ENCODE results near the gene PRMT3. TPM values are rescaled to one million over a fixed set of nuclear protein-coding genes. Genes with fewer than 3 reads are reported as not detected.

The PRMT3 gene
- total and polyA plus RNA-seq, 2 of the 13 experiments (the other 11 are each of a cell fraction or from before 2014, with no cell fraction given) = 9.1 to 27.7 TPM

GRCh38 chr11:20453657-20454316 lies 66.3 kb downstream of the PRMT3 start:
- TF ChIP-seq AGO1 (IDR thresholded peaks at IDR 0.05; ENCODE audit: low read depth, low read length, poor library complexity, severe bottlenecking) (no peak), MAZ (IDR thresholded peaks at IDR 0.05; ENCODE audit: borderline replicate concordance, low read depth, low read length) (no peak), MAZ (CRISPR knock-in tag; IDR thresholded peaks at IDR 0.05; ENCODE audit: low read depth) (no peak), ZNF557 (CRISPR knock-in tag; IDR thresholded peaks at IDR 0.05) (no peak), ZNF281 (CRISPR knock-in tag; IDR thresholded peaks at IDR 0.05; ENCODE audit: borderline replicate concordance) (no peak), NR1H2 (CRISPR knock-in tag; IDR thresholded peaks at IDR 0.05; ENCODE audit: borderline replicate concordance, low read depth) (no peak), HOXA3 (CRISPR knock-in tag; IDR thresholded peaks at IDR 0.05) (no peak), ZNF639 (CRISPR knock-in tag; conservative IDR thresholded peaks at IDR 0.05) (no peak), ZFP37 (CRISPR knock-in tag; IDR thresholded peaks at IDR 0.05; ENCODE audit: borderline replicate concordance) (no peak), TBX2 (CRISPR knock-in tag; IDR thresholded peaks at IDR 0.05; ENCODE audit: borderline replicate concordance) (no peak), SUZ12 (IDR thresholded peaks at IDR 0.05; ENCODE audit: low read depth, low read length) (no peak), ZNF335 (CRISPR knock-in tag; IDR thresholded peaks at IDR 0.05) (no peak), CCDC6 (CRISPR knock-in tag; IDR thresholded peaks at IDR 0.05) (no peak), MTF2 (CRISPR knock-in tag; IDR thresholded peaks at IDR 0.05; ENCODE audit: borderline replicate concordance) (no peak), KDM4B (CRISPR knock-in tag; IDR thresholded peaks at IDR 0.05) (no peak), ZSCAN5A (CRISPR knock-in tag; IDR thresholded peaks at IDR 0.05; ENCODE audit: borderline replicate concordance) (no peak), ETV6 (CRISPR knock-in tag; conservative IDR thresholded peaks at IDR 0.05) (no peak), THAP11 (CRISPR knock-in tag; IDR thresholded peaks at IDR 0.05) (no peak), ZNF746 (CRISPR knock-in tag; IDR thresholded peaks at IDR 0.05) (no peak)
- ChIA-PET POLR2A (no interaction called here), CTCF (ENCODE audit: low intra/inter-chr PET ratio, low total read pairs) (no interaction called here)
- Histone ChIP-seq H3K79me2 (ENCODE audit: insufficient read depth, low read length) (no peaks in the 10 kb centered on the region), H2AFZ (ENCODE audit: low read length) (no peak overlapping the region), H3K27ac (ENCODE audit: extremely low read length, insufficient read depth, low read length) (no peak overlapping the region), H3K36me3 (replicated peaks in 1 of 2; ENCODE audit: control insufficient read depth in 1 of 2, insufficient read depth in 2 of 2, low read length in 2 of 2) (peaks cover 0 to 7% of the 10 kb centered on the region in 2 experiments; a peak in 3 of 5 replicates), H3K9ac (ENCODE audit: insufficient read depth, low read depth, low read length) (no peak overlapping the region), H3K27me3 (ENCODE audit: control insufficient read depth in 1 of 2, insufficient read depth in 2 of 2, low read length in 2 of 2) (no peaks in the 10 kb centered on the region; a peak in 1 of 5 replicates), H3K4me2 (ENCODE audit: low read depth, low read length) (no peak overlapping the region), H3K4me3 (replicated peaks in 1 of 3; ENCODE audit: insufficient read depth in 1 of 3, low read depth in 2 of 3, low read length in 3 of 3) (no peak overlapping the region), H3K9me3 (ENCODE audit: low read length) (no peaks in the 10 kb centered on the region), H4K20me1 (ENCODE audit: insufficient read depth, low read length) (no peaks in the 10 kb centered on the region), H3K4me1 (ENCODE audit: insufficient read depth, low read length) (no peaks in the 10 kb centered on the region)
- in situ Hi-C loops (cut with HindIII; ENCODE audit: extremely low pct_ligation_motif_present, low pct_unique_long_range_greater_than_20kb) (no loop called here), intact Hi-C loops (cut with micrococcal nuclease; ENCODE audit: unreplicated experiment) (no loop called here)
- 98% methylated on average over 4 of the region's 4 CpGs for WGBS (ENCODE audit: low lambda C conversion rate)
- ATAC-seq (no peak), FAIRE-seq (no peak), DNase-seq (ENCODE audit: low spot score) (no peak)
- no TSS peak for BruUV-seq (replicated peaks)
